CD4-positive, alpha-beta T cell treated with Interleukin-15 for 1 hour (primary cell): ENCODE results near the gene SYNE4.
A peak's percentile ranks its signal among the peaks of the same experiment; 100 is the strongest.
"Not testable (repeated sequence)": the region's sequence is repeated elsewhere in the genome, so short reads cannot be mapped to it uniquely, and the experiment has no call there.

Experiments
- DNase-seq: peaks from one replicate; pipeline ENCODE4 v3.0.0-alpha.2; 2020

The SYNE4 gene

DNA sequence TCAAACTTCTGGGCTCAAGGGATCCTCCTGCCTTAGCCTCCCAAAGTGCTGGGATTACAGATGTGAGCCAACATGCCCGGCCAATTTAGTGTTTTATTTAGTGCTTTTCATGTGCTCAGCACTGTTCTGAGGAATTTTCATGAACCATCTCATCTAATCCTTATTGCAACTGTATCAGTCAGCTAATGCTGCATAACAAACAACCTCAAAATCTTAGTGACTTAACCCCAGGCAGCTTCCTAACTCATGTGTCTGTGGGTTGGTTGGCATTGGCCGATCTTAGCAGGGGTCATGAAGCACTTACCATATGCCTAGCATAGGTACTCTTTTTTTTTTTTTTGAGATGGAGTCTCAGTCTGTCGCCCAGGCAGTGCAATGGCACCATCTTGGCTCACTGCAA lies 19.8 kb downstream of the SYNE4 start:
- no peak for DNase-seq

GRCh38 chr19:35987571-35987896 lies 21.1 kb downstream of the SYNE4 start:
- no peak for DNase-seq

DNA sequence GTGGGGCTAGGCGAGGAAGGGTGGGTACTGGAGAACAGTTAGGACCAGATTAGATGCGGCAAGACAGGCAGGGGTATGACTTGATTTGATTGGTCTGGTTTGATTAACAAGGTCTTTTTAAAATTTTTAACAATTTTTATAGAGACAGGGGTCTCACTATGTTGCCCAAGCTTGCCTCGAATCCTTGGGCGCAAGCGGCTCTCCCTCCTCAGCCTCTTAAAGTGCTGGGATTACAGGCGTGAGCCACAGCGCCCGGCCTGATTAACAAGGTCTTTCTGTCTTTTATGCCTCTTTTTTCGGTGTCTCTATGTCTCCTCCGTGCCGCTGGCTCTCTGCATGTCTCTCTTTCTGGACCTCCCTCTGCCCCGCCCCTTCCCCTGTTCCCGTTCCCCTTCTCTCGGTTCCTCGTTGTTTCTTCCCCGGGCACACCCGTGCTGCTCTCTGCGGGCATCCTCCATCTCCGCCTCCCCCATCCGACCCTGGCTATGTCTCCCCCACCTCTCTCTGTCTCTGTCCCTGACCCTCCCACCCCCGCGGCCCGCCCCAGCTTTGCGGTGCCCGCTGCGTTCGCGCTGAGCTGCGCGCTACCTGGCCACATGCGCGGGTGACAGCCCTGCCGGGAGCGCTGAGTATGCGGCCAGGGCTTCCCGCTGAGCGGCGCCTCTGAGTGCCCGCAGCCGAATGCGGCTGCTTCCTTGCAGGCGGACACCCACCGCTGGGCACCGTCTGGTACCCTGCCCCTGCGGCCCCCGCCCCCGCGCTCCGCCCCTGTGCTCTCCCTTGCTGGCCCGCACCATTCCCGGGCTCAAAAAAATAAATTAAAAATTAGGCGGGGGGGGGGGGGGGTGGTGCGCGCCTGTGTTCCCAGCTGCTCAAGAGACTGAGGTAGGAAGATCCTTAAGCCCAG lies 21.7 kb downstream of the SYNE4 start:
- peak; percentile 41 for DNase-seq

- DNase-seq = no peak
Measured at GRCh38 chr19:35986111-35986510, 22.5 kb downstream of the SYNE4 start.

- DNase-seq = no peak
Measured at GRCh38 chr19:35983177-35983576, 25.4 kb downstream of the SYNE4 start.

DNA sequence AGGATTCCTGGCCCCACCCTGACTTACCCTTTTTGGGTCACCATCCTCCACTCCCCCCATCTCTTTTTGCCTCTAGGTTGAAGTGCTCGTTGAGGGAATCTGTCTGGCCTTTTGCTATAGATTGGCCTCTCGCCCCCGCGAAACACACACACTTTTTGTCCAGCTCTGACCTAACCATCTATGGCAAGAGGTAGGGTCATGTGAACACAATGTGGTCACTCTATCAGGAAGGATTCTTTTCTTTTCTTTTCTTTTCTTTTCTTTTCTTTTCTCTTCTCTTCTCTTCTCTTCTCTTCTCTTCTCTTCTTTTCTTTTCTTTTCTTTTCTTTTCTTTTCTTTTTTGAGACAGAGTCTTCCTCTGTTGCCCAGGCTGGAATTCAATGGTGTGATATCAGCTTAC lies 27.6 kb downstream of the SYNE4 start:
- DNase-seq = not testable (repeated sequence)

GRCh38 chr19:35978832-35979365 lies 29.7 kb downstream of the SYNE4 start:
- no peak for DNase-seq

DNA sequence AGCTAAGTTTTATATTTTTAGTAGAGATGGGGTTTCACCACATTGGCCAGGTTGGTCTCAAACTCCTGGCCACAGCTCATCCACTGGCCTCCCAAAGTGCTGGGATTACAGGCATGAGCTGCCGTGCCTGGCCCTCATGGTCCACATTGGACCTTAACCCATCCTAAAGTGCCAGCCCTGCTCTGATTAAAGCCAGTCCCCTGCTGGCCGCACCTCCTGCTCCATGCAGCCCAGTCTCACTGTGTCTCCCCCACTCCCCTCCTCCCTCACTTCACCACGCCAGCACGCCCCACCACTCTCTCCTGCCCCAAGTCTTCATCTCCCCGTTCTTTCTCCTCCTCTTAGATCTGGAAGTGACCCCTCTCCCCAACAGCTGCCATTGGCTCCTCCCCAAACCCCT lies 30.3 kb downstream of the SYNE4 start:
- DNase-seq = no peak

GRCh38 chr19:35977446-35978222 lies 31.0 kb downstream of the SYNE4 start:
- DNase-seq = no peak

GRCh38 chr19:35975608-35976214 lies 32.9 kb downstream of the SYNE4 start:
- DNase-seq = no peak

- DNase-seq = no peak
Measured at GRCh38 chr19:35973487-35973886, 35.1 kb downstream of the SYNE4 start.

- no peak for DNase-seq
Measured at GRCh38 chr19:35966771-35967170, 41.8 kb downstream of the SYNE4 start.

- no peak for DNase-seq
Measured at GRCh38 chr19:35963514-35963913, 45.1 kb downstream of the SYNE4 start.

GRCh38 chr19:35960432-35960972 lies 48.1 kb downstream of the SYNE4 start:
- no peak for DNase-seq

DNA sequence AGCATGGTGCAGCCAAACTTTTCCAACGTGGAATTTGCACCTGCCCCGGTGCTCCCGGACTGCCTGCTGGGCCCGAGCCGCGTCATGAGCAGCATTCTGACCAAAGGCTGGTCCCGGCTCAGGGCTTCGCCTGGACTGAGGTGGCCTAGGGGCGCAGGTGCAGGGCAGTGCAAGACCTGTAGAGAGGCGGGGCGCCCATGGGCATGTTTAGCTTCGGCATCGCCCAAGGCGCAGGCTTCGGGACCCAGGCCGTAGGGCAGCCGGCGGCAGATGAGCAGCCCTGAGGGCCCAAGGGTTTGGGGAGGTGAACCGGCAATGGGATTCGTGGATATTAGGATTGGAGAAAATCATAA lies 48.7 kb downstream of the SYNE4 start:
- no peak for DNase-seq

- DNase-seq = peak; percentile 85
Measured at GRCh38 chr19:35959040-35959967, 49.3 kb downstream of the SYNE4 start.

- no peak for DNase-seq
Measured at GRCh38 chr19:35958660-35959039, 50.0 kb downstream of the SYNE4 start.

DNA sequence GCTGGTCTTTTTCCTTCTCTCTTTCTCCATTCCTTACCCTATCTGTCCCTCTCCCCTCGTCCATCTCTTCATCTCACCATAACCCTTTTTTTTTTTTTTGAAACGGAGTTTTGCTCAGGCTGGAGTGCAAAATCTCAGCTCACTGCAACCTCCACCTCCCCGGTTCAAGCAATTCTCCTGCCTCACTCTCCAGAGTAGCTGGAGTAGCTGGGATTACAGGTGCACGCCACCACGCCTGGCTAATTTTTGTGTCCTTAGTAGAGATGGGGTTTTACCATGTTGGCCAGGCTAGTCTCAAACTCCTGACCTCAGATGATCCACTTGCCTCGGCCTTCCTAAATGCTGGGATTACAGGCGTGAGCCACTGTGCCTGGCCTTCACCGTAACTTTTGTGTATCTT lies 51.2 kb downstream of the SYNE4 start:
- DNase-seq = not testable (repeated sequence)

GRCh38 chr19:35955881-35956634 lies 52.6 kb downstream of the SYNE4 start:
- DNase-seq = no peak
